ENCODE measurements around the gene TCL1B.

GRCh38 chr14:95698287-95698686, 12.1 kb downstream of the TCL1B start:
- TF ChIP-seq CTCF (IDR thresholded peaks at IDR 0.05) (no peak), POLR2A (IDR thresholded peaks at IDR 0.05) (no peak), EP300 (IDR thresholded peaks at IDR 0.05) (no peak)
